ENCODE data around the gene TP53BP1. TPM values are rescaled to one million over a fixed set of nuclear protein-coding genes. Genes with fewer than 3 reads are reported as not detected.

Gene TP53BP1
- total and polyA plus RNA-seq, 12 donors, result 22.8 to 80.9 (median 43.7) TPM

- Histone ChIP-seq H3K27ac (no peak overlapping the region), H3K36me3 (replicated peaks in 1 of 2) (peaks cover 0 to 25% of the 10 kb centered on the region in 2 donors), H3K27me3 (no peaks in the 10 kb centered on the region), H3K4me1 (replicated peaks in 1 of 2) (peaks cover 12 to 34% of the 10 kb centered on the region in 2 donors), H3K4me3 (no peak overlapping the region), H3K9me3 (replicated peaks in 1 of 3) (no peaks in the 10 kb centered on the region)
- WGBS, 4 donors, result 79 to 92% (median 85%) methylated on average over 3 of the region's 3 CpGs
- intact Hi-C loops (cut with DNase I), result no loop called here
- no peak for TF ChIP-seq CTCF (IDR thresholded peaks at IDR 0.05)
- no peak for TF ChIP-seq POLR2A (IDR thresholded peaks at IDR 0.05)
- DNase-seq, result no peak
Measured at GRCh38 chr15:43488790-43489189, 4.2 kb downstream of the TP53BP1 start.

- H3K36me3 ChIP-seq (replicated peaks in 1 of 2), result peaks cover 0 to 25% of the 10 kb centered on the region in 2 donors
- no peak overlapping the region for H3K4me3 ChIP-seq
- H3K27me3 ChIP-seq, result no peaks in the 10 kb centered on the region
- TF ChIP-seq CTCF (IDR thresholded peaks at IDR 0.05) (no peak), POLR2A (IDR thresholded peaks at IDR 0.05) (no peak)
- H3K9me3 ChIP-seq (replicated peaks in 1 of 3), result no peaks in the 10 kb centered on the region
- H3K4me1 ChIP-seq (replicated peaks in 1 of 2), result peaks cover 8 to 33% of the 10 kb centered on the region in 2 donors
- 88 to 94% (median 90%) methylated on average over 6 of the region's 6 CpGs for WGBS, 4 donors
- DNase-seq, result no peak
- H3K27ac ChIP-seq, result no peak overlapping the region
- intact Hi-C loops (cut with DNase I), result no loop called here
Measured at GRCh38 chr15:43487271-43487895, 5.6 kb downstream of the TP53BP1 start.

DNA sequence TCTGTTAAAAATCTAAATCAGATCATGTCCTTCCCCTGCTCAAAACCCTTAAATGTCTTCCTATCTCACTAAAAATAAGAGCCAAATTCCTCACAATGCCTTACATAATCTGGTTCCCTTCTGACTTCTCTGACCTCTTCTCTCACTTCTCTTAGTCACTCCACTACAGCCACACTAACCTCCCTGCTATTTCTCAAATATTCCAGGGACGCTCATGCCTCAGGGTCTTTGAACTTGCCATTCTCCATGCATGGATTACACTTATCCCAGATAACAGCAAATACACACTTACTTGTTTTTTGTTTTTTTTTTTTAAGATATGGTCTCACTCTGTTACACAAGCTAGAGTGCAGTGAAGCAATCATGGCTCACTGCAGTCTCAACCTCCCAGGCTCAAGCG, 8.5 kb downstream of the TP53BP1 start:
- 59 to 68% (median 68%) methylated on average over 2 of the region's 2 CpGs for WGBS, 4 donors
- Histone ChIP-seq H3K4me1 (replicated peaks in 1 of 2) (peaks cover 0 to 21% of the 10 kb centered on the region in 2 donors), H3K4me3 (no peak overlapping the region), H3K27me3 (no peaks in the 10 kb centered on the region), H3K9me3 (replicated peaks in 1 of 3) (no peaks in the 10 kb centered on the region), H3K27ac (peak overlapping the region in 4 of 5 donors; percentile 7 to 80 (median 51)), H3K36me3 (replicated peaks in 1 of 2) (peaks cover 0 to 28% of the 10 kb centered on the region in 2 donors)
- DNase-seq, result peak in 4 of 7 donors; percentile 20 to 36 (median 30)
- intact Hi-C loops (cut with DNase I), result no loop called here
- TF ChIP-seq POLR2A (IDR thresholded peaks at IDR 0.05) (no peak), CTCF (IDR thresholded peaks at IDR 0.05) (no peak)

DNA sequence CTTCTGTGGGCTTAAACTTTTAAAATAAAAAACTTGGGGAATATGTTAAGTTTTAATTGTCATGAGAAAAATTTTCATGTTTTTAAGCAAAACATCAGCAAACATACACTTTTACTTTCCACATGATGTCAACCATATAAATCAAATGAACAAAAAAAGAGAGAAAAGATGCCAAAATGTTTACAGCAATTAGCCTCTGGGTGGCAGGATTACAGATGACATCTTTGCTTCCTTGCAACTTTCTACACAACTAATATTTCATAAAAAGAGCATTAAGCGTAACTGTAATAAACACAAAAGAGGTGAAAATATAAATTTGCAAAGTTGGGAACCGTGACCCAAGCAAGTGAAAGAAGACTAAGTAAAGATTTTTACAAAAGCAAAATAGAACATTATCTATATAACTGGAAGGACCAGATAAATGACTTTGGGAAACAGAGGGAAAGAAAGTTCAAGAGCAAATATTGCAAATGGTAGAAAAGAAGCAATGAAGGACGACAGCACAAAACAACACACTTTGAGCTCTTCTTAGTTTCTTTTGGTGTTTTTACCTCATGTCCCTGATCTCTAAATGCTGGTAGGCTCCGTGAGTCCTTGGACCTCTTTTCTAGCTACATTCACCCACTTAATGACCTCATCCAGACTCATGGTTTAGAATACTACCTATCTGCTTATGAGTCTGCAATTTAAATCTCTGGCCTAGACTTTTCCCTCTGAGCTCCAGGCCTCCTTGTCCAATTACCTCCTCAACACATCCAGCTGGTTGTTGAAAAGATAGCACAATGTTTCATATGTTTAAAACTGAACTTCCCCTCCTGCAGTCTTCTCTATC, 9.4 kb downstream of the TP53BP1 start:
- H3K9me3 ChIP-seq (replicated peaks in 1 of 3), result no peaks in the 10 kb centered on the region
- DNase-seq, result no peak
- no peaks in the 10 kb centered on the region for H3K27me3 ChIP-seq
- peak overlapping the region in 4 of 5 donors; percentile 9 to 80 (median 51) for H3K27ac ChIP-seq
- WGBS, 4 donors, result 63 to 69% (median 66%) methylated on average over 4 of the region's 4 CpGs
- TF ChIP-seq CTCF (IDR thresholded peaks at IDR 0.05) (peak in 5 of 6 experiments; percentile 28 to 50 (median 40)), POLR2A (IDR thresholded peaks at IDR 0.05) (no peak)
- peaks cover 0 to 13% of the 10 kb centered on the region in 2 donors for H3K4me1 ChIP-seq (replicated peaks in 1 of 2)
- H3K4me3 ChIP-seq, result no peak overlapping the region
- intact Hi-C loops (cut with DNase I), result no loop called here
- peaks cover 0 to 33% of the 10 kb centered on the region in 2 donors for H3K36me3 ChIP-seq (replicated peaks in 1 of 2)
